Measurements from ENCODE around the gene THSD4. TPM values are rescaled to one million over a fixed set of nuclear protein-coding genes. Genes with fewer than 3 reads are reported as not detected.

Gene THSD4
- total RNA-seq, 1 experiment from 2014 or later, result 24.2 TPM

DNA sequence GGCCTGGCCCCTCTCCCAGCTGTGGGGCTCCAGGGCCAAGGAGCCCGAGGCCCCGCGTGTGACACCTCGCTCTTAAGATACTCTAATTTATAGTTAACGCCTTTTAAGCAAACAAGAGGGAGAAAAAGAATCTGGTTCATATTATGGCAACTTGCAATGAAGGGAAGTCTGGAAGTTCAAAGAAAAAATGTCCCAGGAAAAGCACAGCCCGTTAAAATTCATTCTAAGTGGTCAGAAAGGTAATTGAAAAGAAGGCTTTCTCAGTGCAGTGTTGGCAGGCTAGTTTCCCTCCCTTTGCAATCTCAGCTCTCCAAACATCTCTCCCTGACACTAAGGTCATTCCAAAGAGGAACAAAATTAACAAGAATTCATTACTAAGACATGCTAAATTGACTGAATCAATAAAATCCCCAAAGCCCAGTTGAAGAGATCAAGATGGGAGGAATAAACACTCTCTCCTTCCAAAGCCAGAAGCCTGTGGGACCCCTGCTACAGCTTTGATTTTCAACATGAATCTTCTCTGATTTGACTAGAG, 339.3 kb downstream of the THSD4 start:
- Mint-ChIP-seq H3K4me3 (ENCODE audit: low read depth, unreplicated experiment) (no peak overlapping the region), H3K4me1 (ENCODE audit: low read depth, unreplicated experiment) (peaks cover 10% of the 10 kb centered on the region), H3K27me3 (ENCODE audit: unreplicated experiment) (no peaks in the 10 kb centered on the region), H3K36me3 (ENCODE audit: insufficient read depth, unreplicated experiment) (no peaks in the 10 kb centered on the region), H3K27ac (ENCODE audit: unreplicated experiment) (no peak overlapping the region), H3K9me3 (ENCODE audit: low read depth, unreplicated experiment) (no peaks in the 10 kb centered on the region)
- TF ChIP-seq, protein P1, sequence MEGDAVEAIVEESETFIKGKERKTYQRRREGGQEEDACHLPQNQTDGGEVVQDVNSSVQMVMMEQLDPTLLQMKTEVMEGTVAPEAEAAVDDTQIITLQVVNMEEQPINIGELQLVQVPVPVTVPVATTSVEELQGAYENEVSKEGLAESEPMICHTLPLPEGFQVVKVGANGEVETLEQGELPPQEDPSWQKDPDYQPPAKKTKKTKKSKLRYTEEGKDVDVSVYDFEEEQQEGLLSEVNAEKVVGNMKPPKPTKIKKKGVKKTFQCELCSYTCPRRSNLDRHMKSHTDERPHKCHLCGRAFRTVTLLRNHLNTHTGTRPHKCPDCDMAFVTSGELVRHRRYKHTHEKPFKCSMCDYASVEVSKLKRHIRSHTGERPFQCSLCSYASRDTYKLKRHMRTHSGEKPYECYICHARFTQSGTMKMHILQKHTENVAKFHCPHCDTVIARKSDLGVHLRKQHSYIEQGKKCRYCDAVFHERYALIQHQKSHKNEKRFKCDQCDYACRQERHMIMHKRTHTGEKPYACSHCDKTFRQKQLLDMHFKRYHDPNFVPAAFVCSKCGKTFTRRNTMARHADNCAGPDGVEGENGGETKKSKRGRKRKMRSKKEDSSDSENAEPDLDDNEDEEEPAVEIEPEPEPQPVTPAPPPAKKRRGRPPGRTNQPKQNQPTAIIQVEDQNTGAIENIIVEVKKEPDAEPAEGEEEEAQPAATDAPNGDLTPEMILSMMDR (IDR thresholded peaks at IDR 0.05; ENCODE audit: unreplicated experiment), result no peak
- intact Hi-C loops (cut with micrococcal nuclease; ENCODE audit: unreplicated experiment), result no loop called here
- no peak for DNase-seq
- CTCF ChIA-PET, result no interaction called here
- no TSS peak for BruUV-seq (replicated peaks)

DNA sequence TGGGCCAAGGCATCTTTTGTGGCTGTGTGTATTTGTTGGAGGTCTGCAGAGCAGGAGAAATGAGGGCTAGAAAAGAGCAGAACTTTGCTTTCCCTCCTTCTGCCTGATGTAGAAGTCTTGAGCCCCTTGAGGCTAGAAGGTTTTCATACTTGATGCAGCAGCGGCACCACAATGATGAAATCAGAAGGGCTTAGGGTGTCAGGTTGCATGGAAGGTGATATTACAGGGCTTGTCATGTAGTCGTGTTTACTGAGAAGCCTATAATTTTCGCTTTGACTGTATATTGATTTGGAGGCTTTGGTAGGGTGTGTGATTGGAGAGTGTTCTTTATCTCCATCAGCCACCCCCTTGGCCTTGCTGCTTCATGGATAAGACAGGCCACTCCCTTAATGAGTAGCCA, 339.8 kb downstream of the THSD4 start:
- intact Hi-C loops (cut with micrococcal nuclease; ENCODE audit: unreplicated experiment), result no loop called here
- no peak overlapping the region for H3K27ac Mint-ChIP-seq (ENCODE audit: unreplicated experiment)
- CTCF ChIA-PET, result no interaction called here
- H3K36me3 Mint-ChIP-seq (ENCODE audit: insufficient read depth, unreplicated experiment), result no peaks in the 10 kb centered on the region
- no peaks in the 10 kb centered on the region for H3K27me3 Mint-ChIP-seq (ENCODE audit: unreplicated experiment)
- peaks cover 10% of the 10 kb centered on the region for H3K4me1 Mint-ChIP-seq (ENCODE audit: low read depth, unreplicated experiment)
- TF ChIP-seq, protein P1 (IDR thresholded peaks at IDR 0.05; ENCODE audit: unreplicated experiment), result no peak
- H3K9me3 Mint-ChIP-seq (ENCODE audit: low read depth, unreplicated experiment), result no peaks in the 10 kb centered on the region
- no TSS peak for BruUV-seq (replicated peaks)
- DNase-seq, result no peak
- H3K4me3 Mint-ChIP-seq (ENCODE audit: low read depth, unreplicated experiment), result no peak overlapping the region

DNA sequence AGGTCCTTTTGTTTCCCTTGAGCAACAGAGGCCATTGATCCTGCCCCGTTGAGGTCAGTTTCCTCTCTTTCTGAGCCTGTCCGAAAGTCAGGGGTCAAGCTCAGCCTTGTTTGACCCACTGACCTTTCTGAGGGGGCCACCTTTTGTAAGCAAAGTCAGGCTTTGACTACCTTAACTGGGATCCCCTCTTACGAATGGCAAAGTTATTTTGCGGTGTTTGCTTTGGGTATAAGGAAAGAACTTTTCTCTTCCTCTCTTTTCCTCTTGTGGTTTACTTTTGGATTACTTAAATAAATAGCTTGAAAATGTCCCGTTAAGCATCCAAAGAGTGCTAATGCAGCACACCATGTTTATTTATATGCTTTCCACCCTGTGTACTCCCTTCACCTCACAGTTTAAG, 340.6 kb downstream of the THSD4 start:
- H3K4me1 Mint-ChIP-seq (ENCODE audit: low read depth, unreplicated experiment), result peaks cover 10% of the 10 kb centered on the region
- H3K27ac Mint-ChIP-seq (ENCODE audit: unreplicated experiment), result no peak overlapping the region
- no TSS peak for BruUV-seq (replicated peaks)
- no peaks in the 10 kb centered on the region for H3K27me3 Mint-ChIP-seq (ENCODE audit: unreplicated experiment)
- TF ChIP-seq, protein P1 (IDR thresholded peaks at IDR 0.05; ENCODE audit: unreplicated experiment), result no peak
- H3K9me3 Mint-ChIP-seq (ENCODE audit: low read depth, unreplicated experiment), result no peaks in the 10 kb centered on the region
- intact Hi-C loops (cut with micrococcal nuclease; ENCODE audit: unreplicated experiment), result no loop called here
- no peak for DNase-seq
- CTCF ChIA-PET, result no interaction called here
- no peak overlapping the region for H3K4me3 Mint-ChIP-seq (ENCODE audit: low read depth, unreplicated experiment)
- no peaks in the 10 kb centered on the region for H3K36me3 Mint-ChIP-seq (ENCODE audit: insufficient read depth, unreplicated experiment)

DNA sequence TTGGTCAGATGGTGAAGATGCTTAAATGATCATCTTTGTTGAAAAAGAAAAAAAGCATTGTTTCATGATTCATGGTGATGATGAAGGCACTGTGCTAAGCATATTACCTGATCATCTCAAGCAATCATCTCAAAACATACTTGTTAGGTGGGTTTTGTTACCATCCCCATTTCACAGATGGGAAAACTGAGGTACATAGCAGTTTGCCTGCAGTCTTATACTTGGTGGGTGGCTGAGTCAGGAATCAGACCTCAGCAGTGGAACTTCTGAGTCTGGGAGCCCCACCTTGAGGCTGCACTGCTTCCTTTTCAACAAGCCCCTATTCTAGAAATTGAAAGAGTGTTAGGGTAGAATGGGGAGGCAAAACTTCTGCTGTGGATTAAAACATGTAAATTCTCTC, 341.1 kb downstream of the THSD4 start:
- no peaks in the 10 kb centered on the region for H3K9me3 Mint-ChIP-seq (ENCODE audit: low read depth, unreplicated experiment)
- CTCF ChIA-PET, result no interaction called here

More for the DNA sequence above, 341.1 kb downstream of the THSD4 start:
- no peaks in the 10 kb centered on the region for H3K36me3 Mint-ChIP-seq (ENCODE audit: insufficient read depth, unreplicated experiment)
- H3K27ac Mint-ChIP-seq (ENCODE audit: unreplicated experiment), result no peak overlapping the region
- TF ChIP-seq, protein P1 (IDR thresholded peaks at IDR 0.05; ENCODE audit: unreplicated experiment), result no peak
- H3K4me3 Mint-ChIP-seq (ENCODE audit: low read depth, unreplicated experiment), result no peak overlapping the region
- intact Hi-C loops (cut with micrococcal nuclease; ENCODE audit: unreplicated experiment), result no loop called here
- no peak for DNase-seq
- H3K4me1 Mint-ChIP-seq (ENCODE audit: low read depth, unreplicated experiment), result peaks cover 10% of the 10 kb centered on the region
- BruUV-seq (replicated peaks), result no TSS peak
- no peaks in the 10 kb centered on the region for H3K27me3 Mint-ChIP-seq (ENCODE audit: unreplicated experiment)
